ENCODE results near the gene ACD. TPM values are rescaled to one million over a fixed set of nuclear protein-coding genes. Genes with fewer than 3 reads are reported as not detected.

Gene ACD
- total RNA-seq, 4 donors from 2014 or later: 17.8 to 33.4 (median 29.8) TPM

GRCh38 chr16:67658849-67659674, 998 bp downstream of the ACD start:
- Histone ChIP-seq H3K4me3 (peak overlapping the region; percentile 64 to 94), H3K27ac (peak overlapping the region in 1 of 2 donors; percentile 94), H3K9me3 (no peaks in the 10 kb centered on the region), H3K36me3 (no peaks in the 10 kb centered on the region), H3K27me3 (peaks cover 0 to 10% of the 10 kb centered on the region in 2 donors), H3K4me1 (peaks cover 0 to 18% of the 10 kb centered on the region in 2 donors)
- intact Hi-C loops (cut with DNase I; ENCODE audit: low total_unique reads): no loop called here
- DNase-seq: no peak
- TF ChIP-seq POLR2A (IDR thresholded peaks at IDR 0.05) (no peak), CTCF (IDR thresholded peaks at IDR 0.05) (no peak)

GRCh38 chr16:67657751-67658518, 2.1 kb downstream of the ACD start:
- H3K9me3 ChIP-seq: no peaks in the 10 kb centered on the region
- H3K27ac ChIP-seq: no peak overlapping the region
- TF ChIP-seq POLR2A (IDR thresholded peaks at IDR 0.05) (no peak), CTCF (IDR thresholded peaks at IDR 0.05) (no peak)
- H3K27me3 ChIP-seq: peaks cover 9 to 15% of the 10 kb centered on the region in 2 donors
- no peak overlapping the region for H3K4me3 ChIP-seq
- no peak for DNase-seq
- H3K4me1 ChIP-seq: peaks cover 0 to 25% of the 10 kb centered on the region in 2 donors
- intact Hi-C loops (cut with DNase I; ENCODE audit: low total_unique reads): no loop called here
- no peaks in the 10 kb centered on the region for H3K36me3 ChIP-seq

GRCh38 chr16:67657017-67657608, 2.9 kb downstream of the ACD start:
- DNase-seq: no peak
- no peak overlapping the region for H3K27ac ChIP-seq

GRCh38 chr16:67656344-67657016, 3.6 kb downstream of the ACD start:
- no peak for DNase-seq
- no peaks in the 10 kb centered on the region for H3K9me3 ChIP-seq
- no peak overlapping the region for H3K27ac ChIP-seq
- no peaks in the 10 kb centered on the region for H3K36me3 ChIP-seq
- intact Hi-C loops (cut with DNase I; ENCODE audit: low total_unique reads): no loop called here
- TF ChIP-seq POLR2A (IDR thresholded peaks at IDR 0.05): no peak
- TF ChIP-seq CTCF (IDR thresholded peaks at IDR 0.05): no peak
- peaks cover 0 to 27% of the 10 kb centered on the region in 2 donors for H3K4me1 ChIP-seq
- H3K4me3 ChIP-seq: no peak overlapping the region
- H3K27me3 ChIP-seq: peaks cover 17 to 19% of the 10 kb centered on the region in 2 donors

More at GRCh38 chr16:67657017-67657608, 2.9 kb downstream of the ACD start:
- no peak for TF ChIP-seq POLR2A (IDR thresholded peaks at IDR 0.05)
- no peak for TF ChIP-seq CTCF (IDR thresholded peaks at IDR 0.05)
- H3K4me3 ChIP-seq: no peak overlapping the region
- H3K36me3 ChIP-seq: no peaks in the 10 kb centered on the region
- no peaks in the 10 kb centered on the region for H3K9me3 ChIP-seq
- intact Hi-C loops (cut with DNase I; ENCODE audit: low total_unique reads): no loop called here
- H3K4me1 ChIP-seq: peaks cover 0 to 31% of the 10 kb centered on the region in 2 donors
- H3K27me3 ChIP-seq: peaks cover 13 to 15% of the 10 kb centered on the region in 2 donors
